ENCODE measurements around the gene C3orf49.

The C3orf49 gene

GRCh38 chr3:63851287-63851686 lies 32.2 kb downstream of the C3orf49 start:
- no peak for DNase-seq (ENCODE audit: low spot score)

DNA sequence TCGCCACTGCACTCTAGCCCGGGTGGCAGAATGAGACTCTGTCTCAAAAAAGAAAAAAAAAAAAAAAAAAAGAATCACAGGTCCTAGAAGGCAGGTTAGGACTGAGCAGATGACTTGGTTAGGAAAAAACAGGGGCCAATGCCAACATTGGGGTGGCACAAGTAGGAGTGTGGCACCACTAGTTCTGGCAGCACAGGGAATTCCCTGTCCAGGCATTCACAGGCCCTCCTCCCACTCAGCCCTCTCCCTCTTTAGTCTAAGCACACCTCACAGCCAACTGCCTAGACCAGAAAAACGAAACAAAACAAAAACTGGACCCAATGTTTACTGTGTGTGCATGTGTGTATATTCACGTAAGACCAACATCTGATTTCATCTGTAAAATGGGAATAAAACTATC lies 34.0 kb downstream of the C3orf49 start:
- DNase-seq (ENCODE audit: low spot score): no peak

DNA sequence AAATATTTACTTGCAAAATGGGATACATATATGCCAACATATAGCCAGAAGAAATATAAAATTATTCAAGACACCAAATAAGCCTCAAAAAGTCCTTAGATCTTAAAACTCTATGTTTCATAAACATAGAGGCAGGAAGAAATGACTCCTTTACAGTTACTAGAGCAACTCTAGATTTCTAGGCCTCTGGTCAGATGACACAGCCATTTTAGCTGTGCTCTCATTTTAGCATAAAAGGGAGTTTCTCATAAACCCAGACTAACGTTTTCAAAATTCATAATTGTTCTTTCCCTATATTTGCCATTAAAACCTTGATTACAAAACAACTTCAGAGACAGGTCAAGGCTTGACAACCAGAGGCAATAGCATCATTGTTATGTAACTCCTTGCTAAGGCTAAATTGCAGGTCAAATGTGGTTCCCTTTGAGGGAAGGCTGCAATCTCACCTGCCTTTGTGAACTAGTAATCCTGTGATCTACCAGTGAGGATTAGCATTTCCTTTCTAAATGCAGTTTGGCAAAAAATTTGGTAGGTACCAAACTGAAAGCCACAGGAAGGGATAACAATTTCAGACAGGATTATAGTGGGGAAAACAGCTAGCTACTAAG lies 36.3 kb downstream of the C3orf49 start:
- DNase-seq (ENCODE audit: low spot score): no peak

GRCh38 chr3:63857311-63857710 lies 38.2 kb downstream of the C3orf49 start:
- DNase-seq (ENCODE audit: low spot score): no peak

DNA sequence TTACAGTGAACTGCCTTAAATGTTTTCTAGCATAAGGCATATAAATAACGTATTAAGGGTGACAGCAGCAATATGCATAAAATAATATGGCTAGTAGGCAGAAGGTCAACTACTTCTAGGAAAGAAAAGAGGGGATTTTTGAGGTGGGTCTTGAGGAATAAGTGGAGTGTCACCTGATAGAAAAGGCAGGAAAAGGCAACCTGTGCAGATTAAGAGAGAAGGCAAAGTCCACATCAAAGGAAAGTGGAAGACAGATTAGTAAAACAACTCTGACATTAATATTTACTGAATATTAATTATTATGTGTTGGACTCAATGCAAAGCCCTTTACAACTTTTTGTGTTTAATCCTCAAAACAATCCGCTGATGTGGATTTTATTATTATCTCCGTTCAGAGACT lies 41.7 kb downstream of the C3orf49 start:
- DNase-seq (ENCODE audit: low spot score): no peak

DNA sequence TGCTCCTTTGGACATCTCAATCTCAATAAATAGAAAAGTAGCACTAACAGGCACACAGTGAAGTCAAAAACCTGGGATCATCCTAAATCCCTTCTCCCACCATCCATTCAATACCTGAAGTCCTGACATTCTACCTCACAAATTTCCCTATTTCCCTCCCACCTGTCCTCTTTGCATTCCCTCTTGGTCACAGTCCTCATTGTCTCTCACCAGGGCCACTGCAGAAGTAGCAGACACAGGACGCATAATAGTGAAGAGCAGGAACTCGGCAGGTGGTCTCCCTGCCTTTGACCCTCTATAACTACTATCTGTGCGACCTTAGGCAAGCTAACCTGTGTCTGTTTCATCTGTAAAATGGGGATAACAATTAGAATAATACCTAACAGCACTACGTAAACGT lies 42.2 kb downstream of the C3orf49 start:
- no peak for DNase-seq (ENCODE audit: low spot score)

GRCh38 chr3:63862804-63863149 lies 43.7 kb downstream of the C3orf49 start:
- no peak for DNase-seq (ENCODE audit: low spot score)

- DNase-seq (ENCODE audit: low spot score): peak; percentile 84
Measured at GRCh38 chr3:63863150-63864007, 44.3 kb downstream of the C3orf49 start, which contains the start of the genes ATXN7 and THOC7. ATXN7 (plus strand) TSS chr3:63863867; CDS start chr3:63912599, 48,732 bp downstream. THOC7 (minus strand) TSS chr3:63863805; CDS start chr3:63863790, 15 bp downstream.

- DNase-seq (ENCODE audit: low spot score): peak; percentile 73
Measured at GRCh38 chr3:63864008-63864964, 45.2 kb downstream of the C3orf49 start.

DNA sequence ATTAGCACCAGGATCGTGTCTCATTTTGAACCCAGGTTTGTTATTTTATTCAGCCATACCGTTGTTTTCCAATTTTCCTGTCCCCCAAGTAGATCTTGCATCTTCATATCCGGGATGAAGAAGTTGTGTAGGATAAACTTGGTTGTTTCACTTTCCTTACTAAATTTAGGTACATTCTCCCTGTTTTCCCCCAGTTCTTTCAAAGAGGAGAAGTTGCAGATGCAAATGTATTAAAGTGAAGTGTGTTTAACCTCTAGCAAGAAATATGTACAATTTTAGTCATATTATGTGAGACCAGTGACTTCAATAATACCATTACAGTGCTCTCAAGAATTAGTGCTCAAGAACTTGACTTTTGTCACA lies 45.8 kb downstream of the C3orf49 start:
- no peak for DNase-seq (ENCODE audit: low spot score)

- no peak for DNase-seq (ENCODE audit: low spot score)
Measured at GRCh38 chr3:63867225-63867624, 48.1 kb downstream of the C3orf49 start.

GRCh38 chr3:63869940-63870614 lies 51.0 kb downstream of the C3orf49 start:
- no peak for DNase-seq (ENCODE audit: low spot score)

DNA sequence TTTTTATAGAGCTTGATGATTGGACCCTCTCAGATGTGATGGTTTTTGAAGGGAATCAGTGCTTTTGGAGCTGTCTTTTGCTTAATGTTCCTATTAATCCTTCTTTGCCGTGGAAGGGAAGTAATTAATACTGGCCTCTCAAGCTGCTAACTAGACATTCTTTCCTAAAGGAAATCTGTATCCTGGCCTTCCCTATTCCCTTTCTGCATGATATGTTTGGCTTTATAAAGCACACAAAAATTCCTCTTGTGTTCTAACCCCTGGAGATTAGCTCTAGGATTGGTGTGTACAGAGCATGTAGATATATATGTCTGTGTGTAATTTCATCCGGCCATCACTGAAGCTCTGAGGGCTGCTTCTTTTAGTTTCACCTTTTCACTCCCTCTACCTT lies 51.5 kb downstream of the C3orf49 start:
- no peak for DNase-seq (ENCODE audit: low spot score)

- no peak for DNase-seq (ENCODE audit: low spot score)
Measured at GRCh38 chr3:63872135-63872924, 53.2 kb downstream of the C3orf49 start.

DNA sequence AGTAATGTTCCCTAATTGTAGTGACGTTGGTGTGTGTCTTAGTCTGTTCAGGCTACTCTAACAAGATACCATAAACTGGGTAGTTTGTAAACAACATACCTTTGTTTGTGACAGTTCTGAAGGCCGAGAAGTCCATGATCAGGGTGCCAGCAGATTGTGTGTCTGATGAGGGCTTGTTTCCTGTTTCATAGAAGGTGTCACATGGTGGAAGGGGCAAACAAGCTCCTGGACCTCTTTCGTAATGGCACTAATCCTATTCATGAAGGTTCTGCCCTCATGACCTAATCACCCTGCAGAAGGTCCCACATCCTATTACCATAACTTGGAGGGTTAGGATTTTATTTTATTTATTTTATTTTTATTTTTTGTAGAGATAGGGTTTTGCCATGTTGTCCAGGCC lies 55.7 kb downstream of the C3orf49 start:
- DNase-seq (ENCODE audit: low spot score): no peak

DNA sequence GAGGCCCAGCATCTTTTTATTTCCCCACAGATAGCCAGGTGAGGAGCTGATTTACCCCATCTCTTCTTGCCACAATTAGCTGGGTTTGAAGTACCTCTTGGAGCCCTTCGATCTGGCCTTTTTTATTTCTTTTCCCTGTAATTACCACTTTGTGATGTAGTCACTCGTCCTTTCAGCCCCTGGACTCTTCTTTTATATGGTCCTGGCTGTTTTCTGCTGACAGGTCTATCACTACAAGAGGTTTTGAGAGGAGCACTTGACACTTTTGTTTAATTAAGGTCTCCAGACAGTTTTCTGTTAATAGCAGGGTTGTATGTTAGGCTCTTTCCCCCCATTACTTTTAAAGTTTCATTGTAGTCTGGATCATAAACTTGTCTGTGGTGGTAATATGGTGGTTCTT lies 56.4 kb downstream of the C3orf49 start:
- no peak for DNase-seq (ENCODE audit: low spot score)

DNA sequence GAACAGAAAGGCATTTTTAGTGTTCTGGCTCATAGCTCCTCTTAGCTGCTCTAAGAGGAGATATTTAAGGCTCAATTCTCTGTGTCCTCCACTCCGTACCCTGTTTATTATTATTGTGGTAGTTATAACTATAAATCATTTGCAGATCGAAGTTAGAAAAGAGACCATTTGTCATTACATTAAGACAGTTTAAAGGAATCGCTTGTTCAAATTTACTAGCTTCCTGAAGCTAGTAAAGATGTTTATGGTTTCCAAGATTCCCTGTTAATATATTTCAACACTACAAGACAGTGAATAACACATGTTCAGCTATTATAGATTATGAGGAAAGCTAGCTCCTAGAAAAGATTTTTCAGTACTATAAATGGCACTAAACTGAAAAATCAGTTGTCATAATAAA lies 57.2 kb downstream of the C3orf49 start:
- no peak for DNase-seq (ENCODE audit: low spot score)

GRCh38 chr3:63877737-63878393 lies 58.8 kb downstream of the C3orf49 start:
- DNase-seq (ENCODE audit: low spot score): no peak

- no peak for DNase-seq (ENCODE audit: low spot score)
Measured at GRCh38 chr3:63878394-63879060, 59.4 kb downstream of the C3orf49 start.

DNA sequence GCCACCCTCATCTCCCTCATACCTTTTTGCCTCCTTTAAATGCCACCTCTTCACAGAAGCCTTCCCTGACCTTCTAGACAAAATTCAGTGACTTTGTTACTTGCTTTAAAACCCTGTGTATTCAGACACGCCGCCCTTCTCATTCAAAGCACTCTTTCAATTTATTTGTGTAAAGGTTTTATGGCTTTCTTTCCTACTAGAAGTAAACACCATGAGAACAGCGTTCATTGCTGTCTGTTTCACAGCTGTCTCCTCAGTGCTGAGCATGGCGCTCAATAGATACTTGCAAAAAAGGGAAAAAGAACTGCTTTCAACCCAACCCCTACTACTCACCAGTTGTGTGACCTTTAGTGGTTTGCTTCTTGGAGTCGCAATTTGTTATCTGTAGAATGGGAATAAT lies 61.6 kb downstream of the C3orf49 start:
- DNase-seq (ENCODE audit: low spot score): no peak

Data from left forelimb (tissue), 1 donor.